Frontal cortex (tissue), 4 donors: ENCODE data around the gene DCLRE1A. TPM values are rescaled to one million over a fixed set of nuclear protein-coding genes. Genes with fewer than 3 reads are reported as not detected.
A peak's percentile ranks its signal among the peaks of the same experiment; 100 is the strongest.

ENCODE experiments used
- DNase-seq, 2 donors: peaks; one replicate each; pipeline ENCODE4 v3.0.0; 2012; ENCODE audit warnings: low spot score in 2 of 2
- FAIRE-seq: peaks from 2 replicates; lab custom pipeline; 2012; peaks lifted over from hg19 to GRCh38; lab: Jason Lieb, UNC
- small RNA-seq: library from RNA; depleted of rRNA; stranded (forward); fragments of <200 nt; gene quantifications from one replicate; pipeline ENCODE3, GENCODE V24; 2014
- total RNA-seq: library from RNA; depleted of rRNA; stranded (reverse); fragments of >200 nt; gene quantifications from one replicate; pipeline ENCODE4 v1.2.3, GENCODE V29; 2014
- donor health status: control.
- donor health status: control.
- donor health status: control.

Gene DCLRE1A
- total RNA-seq, 1 donor from 2014 or later, result 16.7 TPM

GRCh38 chr10:113806503-113806902, 47.4 kb downstream of the DCLRE1A start:
- FAIRE-seq, result no peak
- DNase-seq, result no peak

- DNase-seq (no peak), FAIRE-seq (no peak)
Measured at GRCh38 chr10:113802997-113803396, 50.9 kb downstream of the DCLRE1A start.

- FAIRE-seq, result no peak
- DNase-seq, result no peak
Measured at GRCh38 chr10:113801569-113801968, 52.3 kb downstream of the DCLRE1A start.

- DNase-seq (no peak), FAIRE-seq (no peak)
Measured at GRCh38 chr10:113791691-113792090, 62.2 kb downstream of the DCLRE1A start.

GRCh38 chr10:113788604-113789083, 65.2 kb downstream of the DCLRE1A start:
- DNase-seq (peak in 1 of 2 donors; percentile 13), FAIRE-seq (no peak)

Small RNA genes within 50 kb of the gene (small RNA-seq; reads per million reads assigned to genes)
- gene RF00560, result not detected

Other genes starting within 250 kb of the DCLRE1A start
- not detected for gene NRAP, start 190.0 kb downstream of the DCLRE1A start, total RNA-seq
- 2.0 TPM for gene CASP7, start 174.2 kb downstream of the DCLRE1A start, total RNA-seq
- gene PLEKHS1, start 102.4 kb downstream of the DCLRE1A start, total RNA-seq, result not detected
- 20.4 TPM for gene NHLRC2, start 579 bp upstream of the DCLRE1A start, total RNA-seq
- gene ADRB1, start 189.8 kb upstream of the DCLRE1A start, total RNA-seq, result 3.3 TPM